Panc1 (cell line): Measurements from ENCODE around the gene NR6A1. TPM values are rescaled to one million over a fixed set of nuclear protein-coding genes. Genes with fewer than 3 reads are reported as not detected.

Experiments
- ATAC-seq: fragments of 200-7000 bp; cut with Tn5 transposase; 2 replicates; pipeline ENCODE4 v1.9.1; 2020; ENCODE audit warnings: mild to moderate bottlenecking, moderate library complexity
- BruUV-seq: library from RNA; stranded (reverse); fragments of 400-500 nt; replicated peaks from 2 replicates; lab custom pipeline; 2021; lab: Mats Ljungman, UMichigan
- CTCF ChIA-PET: fragments of 300-600 bp; sonication (Branson Sonifier 250); formaldehyde crosslinking; loops from one replicate; lab custom pipeline; 2022; ENCODE audit warnings: antibody characterized with exemption; lab: Charles Lee
- POLR2A ChIA-PET: fragments of 300-600 bp; sonication (Branson Sonifier 250); formaldehyde crosslinking; loops from one replicate; lab custom pipeline; 2022; ENCODE audit warnings: antibody characterized with exemption; lab: Charles Lee
- DNase-seq: peaks from one replicate; pipeline ENCODE4 v3.0.0-alpha.2; 2010; ENCODE audit warnings: low read depth, low spot score
- H3K27ac ChIP-seq: 2 replicates; pipeline ENCODE4 v1.5.1; 2011; ENCODE audit warnings: mild to moderate bottlenecking, low read length, inconsistent platforms
- H3K27me3 ChIP-seq: fragments of 200-500 bp; sonication (Bioruptor generic); 2 replicates; pipeline ENCODE4 v1.6.0; 2014; ENCODE audit warnings: low read length, inconsistent platforms; ENCODE audit not compliant: control insufficient read depth, insufficient read depth
- H3K36me3 ChIP-seq: fragments of 200-500 bp; sonication (Bioruptor generic); 2 replicates; pipeline ENCODE4 v1.5.1; 2014; ENCODE audit warnings: inconsistent platforms, mild to moderate bottlenecking, low read length, moderate library complexity; ENCODE audit not compliant: control insufficient read depth, insufficient read depth
- H3K4me1 ChIP-seq: 2 replicates; pipeline ENCODE4 v1.5.1; 2011; ENCODE audit warnings: inconsistent platforms, mild to moderate bottlenecking, low read length, moderate library complexity; ENCODE audit not compliant: control insufficient read depth, insufficient read depth
- H3K4me3 ChIP-seq, 2 experiments: 2 replicates each; pipeline ENCODE4 v1.5.1; 2011 to 2012; ENCODE audit warnings: low read depth in 2 of 2, low read length in 2 of 2, mild to moderate bottlenecking in 2 of 2, inconsistent platforms in 1 of 2, moderate library complexity in 1 of 2
- H3K9me3 ChIP-seq: fragments of 200-500 bp; sonication (Bioruptor generic); 2 replicates; pipeline ENCODE4 v1.5.1; 2014; ENCODE audit warnings: low read depth, mild to moderate bottlenecking, inconsistent platforms, low read length, moderate library complexity; ENCODE audit not compliant: control insufficient read depth, insufficient read depth
- CTCF ChIP-seq: fragments of 450-650 bp; IDR thresholded peaks from 2 replicates; pipeline ENCODE4 v1.5.1; 2017; ENCODE audit warnings: mild to moderate bottlenecking
- POLR2AphosphoS5 ChIP-seq: IDR thresholded peaks from 2 replicates; pipeline ENCODE4 v1.6.1; 2012; ENCODE audit warnings: mild to moderate bottlenecking, low read depth, low read length, moderate library complexity
- REST ChIP-seq, 2 experiments: IDR thresholded peaks; 2 replicates each; pipeline ENCODE4 v1.6.1; 2011 to 2012; ENCODE audit warnings: low read depth in 2 of 2, control low read depth in 1 of 2, low read length in 1 of 2, mild to moderate bottlenecking in 1 of 2, moderate library complexity in 1 of 2; ENCODE audit not compliant: insufficient read depth in 1 of 2
- SIN3A ChIP-seq: IDR thresholded peaks from 2 replicates; pipeline ENCODE4 v1.6.1; 2012; ENCODE audit warnings: low read depth, mild to moderate bottlenecking, low read length, moderate library complexity, borderline replicate concordance; ENCODE audit not compliant: insufficient read depth
- TCF7L2 ChIP-seq: IDR thresholded peaks from 2 replicates; pipeline ENCODE4 v1.6.1; 2011; ENCODE audit warnings: mild to moderate bottlenecking, low read depth, low read length, inconsistent platforms
- in situ Hi-C: cut with HindIII; loops from 2 replicates; pipeline ENCODE4 v1.10.0; 2016; ENCODE audit warnings: low sequenced_read_pairs, low pct_unique_long_range_greater_than_20kb
- intact Hi-C: fragments of 100-400 bp; cut with micrococcal nuclease; formaldehyde crosslinking; loops from one replicate; pipeline ENCODE4 v1.10.0; 2022; ENCODE audit not compliant: unreplicated experiment
- total RNA-seq: library from RNA; stranded (reverse); gene quantifications from one replicate; pipeline ENCODE4 v1.2.1, GENCODE V29; 2021; ENCODE audit not compliant: unreplicated experiment

Gene NR6A1
- total RNA-seq, 1 experiment from 2014 or later, result 7.6 TPM

GRCh38 chr9:124552273-124552605, 218.9 kb downstream of the NR6A1 start:
- BruUV-seq, result no TSS peak
- ChIA-PET CTCF (interaction anchor here (1.0 to 1.4 kb wide), 3 partner anchors 65 to 214 kb away, joined by 4 to 6 read pairs (median 6); no protein-coding TSS in a partner anchor), POLR2A (no interaction called here)
- Histone ChIP-seq H3K36me3 (no peaks in the 10 kb centered on the region), H3K9me3 (no peaks in the 10 kb centered on the region), H3K27me3 (no peaks in the 10 kb centered on the region), H3K27ac (0 out of 2 replicates have a peak overlapping the region, but pooled peaks have one; percentile 8), H3K4me3 (no peak overlapping the region), H3K4me1 (peaks cover 4% of the 10 kb centered on the region; the same call in 1 of the 2 replicates)
- intact Hi-C loops (no loop called here), in situ Hi-C loops (no loop called here)
- peak; percentile 64 for ATAC-seq
- TF ChIP-seq POLR2AphosphoS5 (no peak), TCF7L2 (no peak), CTCF (no peak), SIN3A (no peak), REST (IDR thresholded peaks at IDR 0.05; ENCODE audit: insufficient read depth in 1 of 2, low read depth in 2 of 2, low read length in 1 of 2) (no peak)
- no peak for DNase-seq

GRCh38 chr9:124551472-124552272, 219.4 kb downstream of the NR6A1 start:
- peak; percentile 97 for ATAC-seq
- H3K4me3 ChIP-seq, result no peak overlapping the region
- no peaks in the 10 kb centered on the region for H3K9me3 ChIP-seq
- in situ Hi-C loops, result no loop called here
- peak; percentile 81 for TF ChIP-seq CTCF
- no peak for TF ChIP-seq POLR2AphosphoS5
- H3K36me3 ChIP-seq, result no peaks in the 10 kb centered on the region
- no peaks in the 10 kb centered on the region for H3K27me3 ChIP-seq
- H3K27ac ChIP-seq, result no peak overlapping the region
- intact Hi-C loops, result loop anchor here (2.0 kb wide), 1 partner anchor 159 kb away; no protein-coding TSS in a partner anchor
- ChIA-PET POLR2A (no interaction called here), CTCF (interaction anchor here (1.0 to 1.4 kb wide), 3 partner anchors 66 to 215 kb away, joined by 4 to 6 read pairs (median 6); no protein-coding TSS in a partner anchor)
- no TSS peak for BruUV-seq
- DNase-seq, result peak; percentile 25
- H3K4me1 ChIP-seq, result peaks cover 4% of the 10 kb centered on the region; the same call in 1 of the 2 replicates
